ENCODE data around the gene STYXL1.

DNA sequence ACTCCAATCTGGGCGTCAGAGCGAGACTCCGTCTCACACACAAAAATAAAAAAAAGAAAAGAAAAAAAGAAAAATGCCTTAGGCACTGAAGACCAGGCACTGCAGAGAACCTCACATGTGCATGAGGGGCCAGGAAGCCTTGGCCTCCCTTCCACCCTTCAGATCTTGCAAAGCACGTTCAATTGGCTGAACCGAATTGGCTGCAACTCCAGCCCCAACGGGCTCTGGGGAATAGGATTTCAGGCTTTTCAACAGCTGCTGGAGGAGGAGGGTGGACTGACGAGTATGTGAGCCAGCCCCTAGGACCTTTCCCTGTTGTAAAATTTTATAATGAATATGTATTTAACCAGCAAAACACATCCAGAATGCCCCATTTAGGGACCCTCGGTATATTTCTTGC, 70.1 kb downstream of the STYXL1 start:
- TF ChIP-seq, protein P1, sequence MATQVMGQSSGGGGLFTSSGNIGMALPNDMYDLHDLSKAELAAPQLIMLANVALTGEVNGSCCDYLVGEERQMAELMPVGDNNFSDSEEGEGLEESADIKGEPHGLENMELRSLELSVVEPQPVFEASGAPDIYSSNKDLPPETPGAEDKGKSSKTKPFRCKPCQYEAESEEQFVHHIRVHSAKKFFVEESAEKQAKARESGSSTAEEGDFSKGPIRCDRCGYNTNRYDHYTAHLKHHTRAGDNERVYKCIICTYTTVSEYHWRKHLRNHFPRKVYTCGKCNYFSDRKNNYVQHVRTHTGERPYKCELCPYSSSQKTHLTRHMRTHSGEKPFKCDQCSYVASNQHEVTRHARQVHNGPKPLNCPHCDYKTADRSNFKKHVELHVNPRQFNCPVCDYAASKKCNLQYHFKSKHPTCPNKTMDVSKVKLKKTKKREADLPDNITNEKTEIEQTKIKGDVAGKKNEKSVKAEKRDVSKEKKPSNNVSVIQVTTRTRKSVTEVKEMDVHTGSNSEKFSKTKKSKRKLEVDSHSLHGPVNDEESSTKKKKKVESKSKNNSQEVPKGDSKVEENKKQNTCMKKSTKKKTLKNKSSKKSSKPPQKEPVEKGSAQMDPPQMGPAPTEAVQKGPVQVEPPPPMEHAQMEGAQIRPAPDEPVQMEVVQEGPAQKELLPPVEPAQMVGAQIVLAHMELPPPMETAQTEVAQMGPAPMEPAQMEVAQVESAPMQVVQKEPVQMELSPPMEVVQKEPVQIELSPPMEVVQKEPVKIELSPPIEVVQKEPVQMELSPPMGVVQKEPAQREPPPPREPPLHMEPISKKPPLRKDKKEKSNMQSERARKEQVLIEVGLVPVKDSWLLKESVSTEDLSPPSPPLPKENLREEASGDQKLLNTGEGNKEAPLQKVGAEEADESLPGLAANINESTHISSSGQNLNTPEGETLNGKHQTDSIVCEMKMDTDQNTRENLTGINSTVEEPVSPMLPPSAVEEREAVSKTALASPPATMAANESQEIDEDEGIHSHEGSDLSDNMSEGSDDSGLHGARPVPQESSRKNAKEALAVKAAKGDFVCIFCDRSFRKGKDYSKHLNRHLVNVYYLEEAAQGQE (IDR thresholded peaks at IDR 0.05; ENCODE audit: insufficient read depth in 1 of 2, low read depth in 2 of 2, low read length in 2 of 2), result no peak
- TF ChIP-seq SIN3A (IDR thresholded peaks at IDR 0.05; ENCODE audit: borderline replicate concordance, insufficient read depth, low read length), result no peak
- TF ChIP-seq POLR2AphosphoS5 (IDR thresholded peaks at IDR 0.05; ENCODE audit: low read depth, low read length), result no peak
- no peak for TF ChIP-seq TAF1 (IDR thresholded peaks at IDR 0.05; ENCODE audit: borderline replicate concordance, insufficient read depth, low read length)
